GM18505 (cell line): Measurements from ENCODE around the gene TSPAN14.

Experiments used
- ATAC-seq: cut with Tn5 transposase; IDR thresholded peaks from one replicate; pipeline ENCODE4 v1.9.1; 2021; ENCODE audit not compliant: unreplicated experiment
- POLR2A ChIP-seq: IDR thresholded peaks from 4 replicates; pipeline ENCODE4 v1.6.1; 2011; ENCODE audit warnings: borderline replicate concordance; ENCODE audit not compliant: insufficient read depth, insufficient read length; ENCODE audit errors: extremely low read depth

TSPAN14 gene

DNA sequence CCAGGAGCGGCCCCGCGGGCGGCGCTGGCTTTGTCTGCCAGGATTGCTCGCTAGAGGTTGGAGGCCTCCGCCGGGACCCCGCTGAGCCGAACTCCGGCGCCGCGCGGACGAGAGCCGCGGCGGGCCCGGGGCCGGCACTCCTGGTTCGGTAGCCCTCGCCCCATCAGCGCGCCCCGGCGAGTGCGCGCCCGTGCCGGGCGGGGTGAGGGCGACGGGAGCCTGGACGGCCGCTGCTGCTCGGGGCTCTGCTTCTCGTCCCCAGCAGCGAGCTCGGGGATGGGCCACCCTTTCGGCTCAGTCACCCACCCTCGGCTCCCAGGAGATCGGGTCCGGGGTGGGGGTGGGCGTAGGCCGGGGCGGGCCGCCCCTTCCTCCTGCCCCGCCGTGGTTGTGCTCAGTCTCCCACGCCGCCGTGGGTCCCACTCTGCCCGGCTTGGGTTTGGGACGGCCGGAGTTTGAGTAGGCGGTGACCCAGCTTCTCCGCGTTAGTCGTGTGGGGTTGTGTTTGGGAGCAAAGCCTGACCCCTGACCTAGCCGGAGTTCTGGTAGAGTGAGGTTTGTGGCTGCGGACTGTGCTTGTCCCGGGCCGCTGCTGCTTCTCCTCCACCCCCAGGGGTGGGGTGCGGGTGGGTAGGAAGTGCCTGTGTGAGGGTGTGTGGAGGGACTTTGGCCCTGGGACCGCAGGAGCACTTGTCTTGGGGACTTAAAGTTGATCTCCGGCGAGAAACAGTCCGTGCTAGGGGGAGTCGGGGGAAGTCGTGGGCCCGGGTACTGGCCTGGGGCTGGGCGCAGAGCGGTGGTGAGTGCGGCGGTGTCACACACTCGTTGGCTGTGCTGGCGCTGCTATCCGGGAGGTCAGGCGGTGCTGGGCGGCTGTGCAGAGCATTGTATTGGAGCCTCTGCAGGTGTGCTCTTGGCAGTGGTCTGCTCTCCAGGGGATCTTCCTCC is 677 bp downstream of the TSPAN14 start:
- no peak for TF ChIP-seq POLR2A
- ATAC-seq, result peak; percentile 13

DNA sequence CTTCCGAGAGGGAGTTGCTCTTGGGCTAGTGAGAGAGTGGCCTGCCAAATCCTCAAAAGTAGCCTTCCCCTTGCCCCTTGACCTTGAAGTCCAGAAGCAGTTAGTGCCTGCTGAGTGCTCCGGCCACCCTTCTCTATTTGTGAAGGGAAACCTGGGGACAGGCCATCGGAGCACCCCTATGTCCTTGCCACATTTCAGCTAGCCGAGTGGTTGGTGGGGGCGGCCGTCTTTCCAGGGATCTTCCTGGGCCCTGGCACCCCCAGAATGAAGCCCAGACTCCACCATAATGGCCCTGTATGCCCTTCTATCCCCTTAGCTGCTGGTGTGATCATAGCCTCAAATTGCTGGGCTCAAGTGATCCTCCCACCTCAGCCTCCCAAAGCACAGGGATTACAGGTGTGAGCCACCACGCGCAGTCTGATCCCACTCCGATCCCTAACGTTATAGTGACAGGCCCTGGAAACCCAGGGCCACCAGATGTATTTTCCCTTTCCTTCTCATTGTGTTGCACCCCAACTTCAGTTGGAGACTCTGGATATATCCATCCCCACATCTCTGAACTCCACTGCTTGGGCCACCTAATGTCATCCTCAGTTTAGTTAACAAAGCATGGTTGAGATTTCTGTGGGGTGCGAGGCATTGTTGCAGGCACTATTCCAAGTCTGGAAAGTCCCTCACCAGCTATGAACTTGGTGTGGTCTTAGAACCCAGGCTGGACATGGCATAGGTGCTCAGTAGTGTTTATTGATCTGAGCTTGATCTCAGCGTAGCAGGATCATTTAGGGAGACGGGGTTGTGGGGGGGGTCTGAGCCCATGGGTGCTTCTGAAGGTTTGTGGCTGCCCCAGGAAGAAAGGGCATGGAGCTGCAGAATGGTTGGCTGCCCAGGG is 1.6 kb downstream of the TSPAN14 start:
- no peak for ATAC-seq

DNA sequence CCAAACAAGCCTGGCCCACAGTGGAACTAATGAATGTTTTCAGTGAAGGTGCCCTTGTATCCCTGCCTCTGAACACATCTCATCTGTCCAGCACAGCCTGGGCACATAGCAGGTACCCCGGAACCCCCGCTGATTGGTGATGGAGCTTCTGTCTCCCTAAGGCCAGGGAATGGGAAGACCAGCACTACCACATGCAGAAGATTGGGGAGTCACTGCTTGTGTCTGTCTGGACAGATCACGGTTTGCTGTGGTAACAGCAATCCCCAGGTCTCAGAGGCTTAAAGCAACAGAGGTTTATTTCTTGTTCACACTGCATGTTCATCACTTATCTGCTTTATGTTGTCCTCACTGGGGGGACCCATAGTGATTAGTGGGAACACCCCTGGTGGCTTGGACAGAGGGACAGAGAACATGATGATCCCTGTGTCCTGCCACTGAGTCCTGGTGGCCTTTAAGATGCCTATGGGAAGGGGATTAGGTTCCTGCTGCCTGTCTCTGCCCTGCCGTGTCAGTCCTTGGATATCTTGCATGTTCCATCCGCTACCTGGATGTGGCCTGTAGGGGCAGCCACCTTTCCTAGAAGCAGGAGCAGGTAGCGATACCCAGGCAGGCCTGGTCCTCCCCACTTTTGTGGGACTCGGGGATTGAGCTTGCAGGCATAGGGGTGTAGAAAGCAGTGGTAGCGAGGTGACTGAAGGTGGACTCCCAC is 3.6 kb downstream of the TSPAN14 start:
- no peak for TF ChIP-seq POLR2A
- no peak for ATAC-seq

More for the DNA sequence above, 1.6 kb downstream of the TSPAN14 start:
- no peak for TF ChIP-seq POLR2A

DNA sequence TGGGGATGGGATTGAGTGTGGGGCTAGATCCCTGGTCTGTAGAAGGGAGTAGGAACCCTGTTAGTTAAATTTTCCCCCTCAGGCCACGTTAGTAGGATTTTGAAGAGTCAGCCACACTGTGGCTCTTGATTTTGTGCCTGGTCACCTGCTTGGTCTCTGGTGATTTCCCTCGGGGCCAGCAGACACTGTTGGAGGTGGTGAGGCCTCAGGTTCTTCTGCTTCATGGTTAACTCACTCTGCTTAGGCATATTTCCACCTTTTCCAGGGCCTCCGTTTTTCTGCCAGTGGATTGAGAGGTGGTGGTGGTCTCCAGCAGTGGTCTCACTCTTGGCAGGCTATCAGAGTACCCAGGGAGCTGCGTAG is 4.1 kb downstream of the TSPAN14 start:
- ATAC-seq, result no peak
- no peak for TF ChIP-seq POLR2A

DNA sequence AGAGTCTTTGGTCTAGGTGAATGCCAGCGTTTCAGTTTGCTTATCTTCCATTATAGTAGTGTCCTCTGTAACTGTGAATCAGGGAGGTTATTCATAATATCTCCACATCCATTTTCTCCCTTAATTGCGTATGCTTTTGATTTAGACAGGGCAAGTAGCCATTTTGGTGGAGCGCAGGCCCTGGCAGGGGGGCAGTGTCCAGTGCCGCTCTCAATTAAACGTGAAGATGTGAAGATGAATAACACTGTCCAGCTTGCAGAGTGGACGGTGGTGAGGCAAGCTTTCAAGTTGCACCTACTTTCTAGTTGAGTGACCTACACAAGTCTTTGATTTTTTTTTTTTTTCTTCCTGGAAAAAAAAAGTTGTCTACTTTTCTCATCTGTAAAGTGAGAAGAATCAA is 4.5 kb downstream of the TSPAN14 start:
- TF ChIP-seq POLR2A, result no peak
- no peak for ATAC-seq

DNA sequence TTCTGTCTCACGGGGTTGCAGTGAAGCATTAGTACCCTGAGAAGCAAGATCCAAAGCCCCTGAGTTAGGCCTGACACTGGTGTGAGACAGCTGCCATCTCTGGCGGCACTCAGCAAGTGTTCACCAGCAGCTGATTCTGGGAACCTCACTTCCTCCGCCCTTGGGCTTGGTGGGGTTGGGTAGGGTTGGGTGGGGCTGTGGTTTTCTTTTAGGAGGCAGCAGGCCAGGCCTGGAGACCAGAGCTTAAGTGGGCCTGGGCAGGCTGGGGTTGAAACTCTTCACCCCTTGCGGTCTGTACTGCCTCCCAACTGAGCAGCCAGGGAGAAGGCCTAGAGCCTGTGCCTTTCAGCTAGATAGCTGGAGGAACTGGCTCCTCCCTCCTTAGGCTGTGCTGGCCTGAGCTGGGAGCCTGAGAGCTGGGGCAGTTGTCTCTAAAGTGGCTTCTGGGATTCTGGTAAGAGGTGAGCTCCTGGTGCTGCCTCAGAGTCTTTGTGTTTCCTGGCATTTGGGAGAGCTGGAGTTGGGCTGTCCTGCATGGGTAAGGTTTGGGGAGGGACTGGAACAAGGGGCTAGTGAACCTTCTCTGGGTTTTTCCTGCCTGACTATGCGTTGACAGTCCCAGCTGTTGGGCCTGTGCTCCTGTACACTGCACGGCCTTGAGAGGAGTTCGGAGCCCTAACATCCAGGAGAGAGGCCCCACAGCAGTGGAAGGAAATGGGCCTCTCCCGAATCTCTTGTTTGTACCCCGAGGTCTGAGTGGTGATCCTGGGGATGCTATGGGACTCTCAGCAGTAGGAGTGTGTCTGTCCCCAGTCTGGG is 5.1 kb downstream of the TSPAN14 start:
- TF ChIP-seq POLR2A, result no peak
- ATAC-seq, result peak; percentile 47

DNA sequence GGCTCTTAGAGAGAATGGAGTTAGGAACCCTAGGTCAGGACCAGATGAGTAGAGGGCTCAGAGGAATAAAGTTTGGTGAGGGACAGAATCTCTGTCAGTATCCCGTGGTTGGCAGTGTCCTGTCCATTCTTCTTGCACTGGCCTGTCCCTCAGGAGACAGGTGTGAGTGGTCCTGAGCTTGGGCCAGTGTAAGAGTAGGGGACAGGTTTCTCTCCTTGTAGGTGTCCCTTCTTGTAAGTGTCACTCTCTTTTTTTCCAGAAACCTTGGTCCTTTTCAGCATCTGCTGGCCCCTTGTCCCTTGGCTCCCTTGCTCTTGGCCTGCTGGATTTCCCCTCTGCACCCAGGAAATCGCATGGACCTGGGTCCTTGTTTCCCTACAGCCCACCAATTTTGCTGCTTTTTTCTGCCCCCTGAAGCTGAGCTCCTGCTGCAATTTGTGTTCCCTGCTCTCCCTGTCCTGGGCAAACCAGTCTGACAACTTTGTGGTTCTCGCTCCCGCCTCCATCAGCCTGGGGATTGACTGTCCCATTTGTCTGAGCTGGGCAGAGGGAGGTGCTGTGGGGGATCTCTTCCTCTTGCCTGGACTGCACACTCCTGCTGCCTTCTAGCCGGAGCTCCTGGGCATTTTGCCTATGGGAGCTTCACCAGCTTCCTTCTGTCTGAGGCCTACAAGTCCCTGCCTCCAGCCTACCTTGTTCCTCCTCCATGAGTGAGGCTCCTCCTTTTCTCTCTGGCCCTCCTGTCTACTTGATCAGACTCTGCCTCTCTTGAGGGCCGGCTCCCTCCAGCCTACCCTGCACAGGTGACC is 6.5 kb downstream of the TSPAN14 start:
- ATAC-seq, result no peak

DNA sequence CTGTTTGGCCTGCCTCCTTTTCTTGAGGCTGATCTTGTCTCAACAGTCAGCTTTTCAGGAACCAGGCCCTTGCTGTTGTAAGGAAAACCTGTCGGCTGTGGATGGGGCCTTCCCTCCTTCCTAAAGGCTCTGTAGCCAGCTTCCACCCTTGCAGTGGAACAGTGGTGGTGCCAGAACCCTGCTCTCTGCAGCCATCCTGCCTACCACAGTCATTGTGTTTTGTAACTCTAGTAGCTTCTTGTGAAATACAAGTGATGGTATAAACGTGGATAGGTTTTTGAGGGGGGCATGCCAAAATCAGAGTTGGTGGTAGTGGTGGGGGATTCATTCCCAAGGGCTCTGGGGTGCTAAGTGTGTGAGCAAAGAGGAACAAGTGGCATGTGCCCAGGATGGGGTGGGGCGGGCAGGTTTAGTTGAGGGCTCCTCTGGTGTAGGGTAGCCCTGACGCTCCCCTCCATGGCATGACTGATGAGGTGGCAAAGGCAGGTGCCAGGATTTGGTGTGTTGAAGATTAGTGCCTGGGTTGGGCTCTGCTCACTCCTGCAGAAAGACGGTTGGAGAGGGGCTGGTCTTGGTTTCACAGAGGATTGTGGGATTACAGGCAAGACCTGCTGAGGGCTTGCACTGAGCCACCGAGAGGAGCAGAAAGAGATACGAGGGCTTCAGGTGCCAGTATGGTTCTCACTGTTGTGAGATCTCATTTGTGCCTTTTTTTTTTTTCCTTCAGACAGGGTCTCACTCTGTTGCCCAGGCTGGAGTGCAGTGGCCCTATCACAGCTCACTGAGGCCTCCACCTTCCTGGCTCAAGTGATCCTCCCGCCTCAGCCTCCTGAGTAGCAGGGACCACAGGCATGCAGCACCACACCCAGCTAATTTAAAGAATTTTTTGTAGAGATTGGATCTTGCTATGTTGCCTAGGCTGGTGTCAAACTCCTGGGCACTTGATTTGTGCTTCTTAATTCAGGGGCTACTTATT is 7.4 kb downstream of the TSPAN14 start:
- no peak for TF ChIP-seq POLR2A
- no peak for ATAC-seq

More for the DNA sequence above, 6.5 kb downstream of the TSPAN14 start:
- TF ChIP-seq POLR2A, result no peak

DNA sequence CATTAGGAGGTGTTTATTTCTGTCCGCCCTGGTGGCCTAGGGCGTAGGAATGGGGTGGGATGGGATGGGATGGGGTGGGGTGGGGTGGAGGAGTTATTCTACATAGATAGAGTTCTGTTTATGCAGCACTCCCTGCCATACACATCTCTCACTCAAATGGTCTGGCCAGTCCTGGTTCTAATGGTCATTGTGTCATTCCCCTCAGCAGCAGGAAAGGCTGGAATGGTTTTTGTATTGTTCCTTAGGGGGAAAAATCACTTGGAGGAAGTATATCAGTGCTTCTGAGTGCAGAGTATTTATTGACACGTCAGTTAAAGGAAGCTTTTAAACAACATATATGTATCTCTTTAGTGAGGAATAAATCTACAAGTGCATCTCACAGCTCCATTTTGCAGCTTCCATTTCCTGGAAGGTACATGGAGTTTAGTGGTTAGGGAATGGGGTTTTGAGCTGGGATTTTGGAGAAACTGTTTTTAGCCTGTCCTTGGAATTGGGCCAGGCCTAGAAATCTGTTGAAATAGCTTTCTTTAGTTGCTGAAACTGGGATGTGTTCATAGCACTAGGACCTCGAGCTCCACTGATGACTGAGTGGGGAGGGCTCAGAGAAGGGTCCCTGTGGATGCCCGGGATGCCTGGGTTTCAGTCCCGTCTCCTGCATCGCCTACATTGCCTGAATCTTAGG is 8.3 kb downstream of the TSPAN14 start:
- TF ChIP-seq POLR2A, result no peak
- ATAC-seq, result no peak

DNA sequence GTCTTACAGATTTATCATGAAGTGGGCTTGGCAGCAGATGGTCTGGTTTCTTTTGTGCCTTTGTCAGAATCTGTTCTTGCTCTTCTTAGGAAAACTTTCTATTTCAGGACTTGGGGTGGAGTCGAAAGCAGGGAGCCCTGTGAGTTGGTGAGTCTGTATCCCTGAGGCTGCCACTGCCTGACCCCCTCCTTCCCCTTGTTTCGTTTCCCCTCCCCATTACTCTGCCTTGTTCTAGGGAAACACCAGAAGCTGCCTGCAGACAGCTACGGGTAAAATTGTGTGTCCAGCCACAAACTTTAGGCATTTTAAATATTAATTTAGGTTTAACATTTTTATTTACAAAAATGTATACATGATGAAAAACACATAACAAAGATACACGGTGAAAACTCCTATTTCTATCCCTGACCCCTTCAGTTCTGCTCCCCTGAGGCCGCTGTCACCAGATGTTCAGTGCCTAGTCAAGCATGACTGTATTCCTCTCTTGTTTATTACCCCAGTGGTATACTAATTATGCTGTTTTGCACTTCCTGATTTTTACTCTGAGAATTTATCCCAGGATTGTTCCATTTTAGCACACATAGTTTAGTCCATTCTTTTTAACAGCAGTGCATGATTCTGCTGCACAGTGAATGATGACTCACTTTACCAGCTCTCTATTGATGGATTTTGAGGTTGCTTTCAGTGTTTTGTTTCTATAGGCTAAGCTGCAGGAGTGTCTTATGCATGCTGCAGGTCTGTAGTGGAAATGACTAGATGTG is 9.1 kb downstream of the TSPAN14 start:
- TF ChIP-seq POLR2A, result no peak
- peak; percentile 32 for ATAC-seq

DNA sequence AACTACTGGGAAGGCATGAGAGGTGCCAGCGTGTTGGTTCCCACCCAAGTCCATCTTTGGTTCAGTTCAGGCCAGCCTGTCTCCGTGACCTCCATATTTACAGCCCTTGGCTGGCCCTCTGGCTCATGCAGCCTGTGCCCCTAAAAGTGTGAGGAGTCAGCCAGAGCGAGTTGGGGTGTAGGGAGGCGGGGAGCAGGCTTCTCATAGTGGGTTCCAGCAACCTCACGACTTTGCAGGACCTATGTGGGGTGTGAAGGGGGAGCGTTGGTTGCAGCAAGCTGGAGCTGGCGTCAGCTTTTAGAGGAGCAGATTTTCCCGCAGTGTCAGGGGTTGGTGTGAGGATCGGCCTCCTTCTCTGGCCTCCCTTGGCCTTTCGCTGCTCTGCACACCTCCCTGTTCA is 9.8 kb downstream of the TSPAN14 start:
- no peak for ATAC-seq

More for the DNA sequence above, 9.8 kb downstream of the TSPAN14 start:
- TF ChIP-seq POLR2A, result no peak
